B cell (primary cell): ENCODE data around the gene FAM217B. TPM values are rescaled to one million over a fixed set of nuclear protein-coding genes. Genes with fewer than 3 reads are reported as not detected.

Experiments used
- ATAC-seq: fragments of 200-7000 bp; cut with Tn5 transposase; one replicate; pipeline ENCODE4 v1.10.0; 2021; ENCODE audit warnings: low read depth, mild to moderate bottlenecking, moderate number of reproducible peaks, moderate library complexity
- CTCF ChIA-PET: fragments of 350-600 bp; sonication (Branson Sonifier 250); formaldehyde crosslinking; loops from one replicate; lab custom pipeline; 2021; ENCODE audit warnings: antibody characterized with exemption, inconsistent platforms; lab: Charles Lee
- POLR2A ChIA-PET: fragments of 350-600 bp; sonication (Branson Sonifier 250); formaldehyde crosslinking; loops from one replicate; lab custom pipeline; 2021; ENCODE audit warnings: antibody characterized with exemption; lab: Charles Lee
- DNase-seq: peaks from one replicate; pipeline ENCODE4 v3.0.0; 2013
- H2AFZ ChIP-seq: 2 replicates; pipeline ENCODE4 v1.6.1; 2012; ENCODE audit warnings: mild to moderate bottlenecking, low read depth, low read length; ENCODE audit not compliant: insufficient read depth, poor library complexity, severe bottlenecking
- H3K27ac ChIP-seq, 2 donors: 1 replicate in 1 of 2; 2 replicates in 1 of 2; pipeline ENCODE4 v1.5.1; 2012 to 2013; ENCODE audit warnings: low read length in 2 of 2, mild to moderate bottlenecking in 2 of 2, moderate library complexity in 1 of 2
- H3K27me3 ChIP-seq, 4 experiments: fragments of 200-600 bp in 1 of 4; sonication (generic) in 1 of 4; replicated peaks in 1 of 4; 1 replicate in 2 of 4; 2 replicates in 2 of 4; pipeline versions ENCODE4 v1.6.1 to v1.7.0; 2013 to 2016; ENCODE audit warnings: low read length in 3 of 4, mild to moderate bottlenecking in 2 of 4, mixed read lengths in 1 of 4, moderate library complexity in 1 of 4; ENCODE audit not compliant: insufficient read depth in 4 of 4, control insufficient read depth in 3 of 4; ENCODE audit errors: control extremely low read depth in 1 of 4
- H3K36me3 ChIP-seq, 2 experiments: replicated peaks in 1 of 2; 1 replicate in 1 of 2; 2 replicates in 1 of 2; pipeline versions ENCODE4 v1.6.1 to v1.7.1; 2013; ENCODE audit warnings: low read length in 1 of 2; ENCODE audit not compliant: insufficient read depth in 2 of 2, control insufficient read depth in 1 of 2; ENCODE audit errors: control extremely low read depth in 1 of 2, extremely low read depth in 1 of 2
- H3K4me1 ChIP-seq, 2 donors: fragments of 200-600 bp in 1 of 2; sonication (generic) in 1 of 2; 1 replicate in 1 of 2; 2 replicates in 1 of 2; pipeline versions ENCODE4 v1.5.1 to v1.6.1; 2013 to 2017; ENCODE audit warnings: low read length in 2 of 2; ENCODE audit not compliant: control insufficient read depth in 2 of 2, insufficient read depth in 2 of 2
- H3K4me2 ChIP-seq: replicated peaks from 2 replicates; pipeline ENCODE3; 2012; ENCODE audit warnings: mild to moderate bottlenecking, low read depth, low read length; ENCODE audit not compliant: poor library complexity, severe bottlenecking
- H3K4me3 ChIP-seq, 5 experiments: fragments of 200-600 bp in 1 of 5; sonication (generic) in 1 of 5; 1 replicate in 3 of 5; 2 replicates in 2 of 5; pipeline versions ENCODE4 v1.5.1 to v1.7.0; 2011 to 2016; ENCODE audit warnings: low read length in 4 of 5, mild to moderate bottlenecking in 4 of 5, low read depth in 2 of 5, control low read depth in 1 of 5, moderate library complexity in 1 of 5; ENCODE audit not compliant: insufficient read depth in 1 of 5; ENCODE audit errors: control extremely low read depth in 1 of 5, extremely low read depth in 1 of 5
- H3K79me2 ChIP-seq: fragments of 200-600 bp; sonication (generic); one replicate; pipeline ENCODE4 v1.6.0; 2016; ENCODE audit warnings: low read length; ENCODE audit not compliant: control insufficient read depth, insufficient read depth
- H3K9ac ChIP-seq: fragments of 200-600 bp; sonication (generic); 2 replicates; pipeline ENCODE4 v1.6.1; 2017; ENCODE audit warnings: mild to moderate bottlenecking, low read length, moderate library complexity
- H3K9me3 ChIP-seq, 3 donors: one replicate each; pipeline versions ENCODE4 v1.6.1 to v1.7.1; 2013; ENCODE audit warnings: low read length in 2 of 3; ENCODE audit not compliant: control insufficient read depth in 2 of 3, insufficient read depth in 1 of 3; ENCODE audit errors: control extremely low read depth in 1 of 3
- H4K20me1 ChIP-seq: 2 replicates; pipeline ENCODE4 v1.6.0; 2012; ENCODE audit warnings: mild to moderate bottlenecking, low read length; ENCODE audit not compliant: insufficient read depth, control insufficient read depth, poor library complexity, severe bottlenecking
- H3K27ac Mint-ChIP-seq: one replicate; pipeline ENCODE4 v1.8.0; 2021; ENCODE audit warnings: mixed read lengths
- H3K27me3 Mint-ChIP-seq: one replicate; pipeline ENCODE4 v1.8.0; 2021; ENCODE audit warnings: mixed read lengths
- H3K4me1 Mint-ChIP-seq: one replicate; pipeline ENCODE4 v1.8.0; 2021; ENCODE audit warnings: mixed read lengths
- H3K4me3 Mint-ChIP-seq: one replicate; pipeline ENCODE4 v1.8.0; 2021; ENCODE audit warnings: mixed read lengths
- H3K9me3 Mint-ChIP-seq: one replicate; pipeline ENCODE4 v1.8.0; 2022; ENCODE audit warnings: mixed read lengths; ENCODE audit not compliant: insufficient read depth
- EZH2 ChIP-seq: IDR thresholded peaks from 2 replicates; pipeline ENCODE4 v1.6.1; 2012; ENCODE audit warnings: borderline replicate concordance, low read depth, mild to moderate bottlenecking, moderate library complexity, low read length; ENCODE audit not compliant: insufficient read depth, poor library complexity, severe bottlenecking
- WGBS: methylation state at CpG from one replicate; pipeline ENCODE4 v1.1.5; 2013; ENCODE audit warnings: missing lambda C conversion rate; ENCODE audit not compliant: insufficient coverage; 5-methylcytosine and 5-hydroxymethylcytosine counted together
- intact Hi-C: fragments of 100-400 bp; cut with micrococcal nuclease; formaldehyde crosslinking; loops from one replicate; pipeline ENCODE4 v1.10.0; 2022
- polyA plus RNA-seq: library from polyadenylated mRNA; depleted of rRNA; stranded (reverse); fragments of >200 nt; gene quantifications from 2 replicates; pipeline ENCODE4 v1.2.3, GENCODE V29; 2012
- total RNA-seq, 2 donors: library from RNA; stranded (reverse); fragments of 120-200 nt in 1 of 2; gene quantifications; 1 replicate in 1 of 2; 2 replicates in 1 of 2; pipeline versions ENCODE4 v1.2.3 to v1.2.4, GENCODE V29; 2013 to 2022
- TF ChIP-seq, protein P1 (sequence below): fragments of 200-600 bp; IDR thresholded peaks from one replicate; pipeline ENCODE4 v1.8.0; 2022; ENCODE audit warnings: antibody characterized with exemption, mild to moderate bottlenecking

FAM217B gene
- total and polyA plus RNA-seq, 2 donors (not counting 1 experiment from before 2014, with no cell fraction given), result 3.6 to 34.9 TPM

DNA sequence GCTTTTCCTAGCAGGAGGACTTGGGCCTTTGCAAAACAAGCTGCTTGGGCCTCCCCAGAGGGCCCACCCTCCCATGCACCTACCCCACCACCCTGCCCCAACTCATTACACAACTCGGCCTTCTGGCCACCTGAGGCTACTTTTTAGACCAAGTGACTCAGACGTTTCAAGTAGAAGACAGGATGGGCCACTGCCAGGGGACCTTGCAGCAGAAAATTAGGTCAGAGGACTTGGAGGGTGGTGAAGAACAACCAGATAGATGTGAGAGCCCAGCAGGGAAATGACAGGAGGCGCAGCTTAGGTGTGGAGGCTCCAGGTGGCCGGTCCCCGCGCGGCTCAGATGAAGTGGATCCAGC is 1.5 kb upstream of the FAM217B start:
- peaks cover 41% of the 10 kb centered on the region for H3K4me1 Mint-ChIP-seq
- WGBS, result 96% methylated on average over 7 of the region's 7 CpGs
- Histone ChIP-seq H3K9ac (no peak overlapping the region), H3K36me3 (peaks cover 0 to 11% of the 10 kb centered on the region in 2 experiments), H3K4me1 (peaks cover 20 to 26% of the 10 kb centered on the region in 2 donors), H2AFZ (no peak overlapping the region), H3K9me3 (peaks cover 0 to 10% (median 0%) of the 10 kb centered on the region in 3 donors), H3K4me2 (peak overlapping the region; percentile 78), H4K20me1 (no peaks in the 10 kb centered on the region), H3K79me2 (peaks cover 22% of the 10 kb centered on the region), H3K27me3 (no peaks in the 10 kb centered on the region), H3K27ac (no peak overlapping the region), H3K4me3 (no peak overlapping the region)
- H3K9me3 Mint-ChIP-seq, result no peaks in the 10 kb centered on the region
- CTCF ChIA-PET, result interaction anchor here (4.3 kb wide), 1 partner anchor 11 kb away, joined by 45 read pairs; no protein-coding TSS in a partner anchor
- peak overlapping the region; percentile 73 for H3K27ac Mint-ChIP-seq
- no peak for ATAC-seq
- H3K4me3 Mint-ChIP-seq, result peak overlapping the region; percentile 87
- POLR2A ChIA-PET, result no interaction called here
- no peaks in the 10 kb centered on the region for H3K27me3 Mint-ChIP-seq
- intact Hi-C loops, result no loop called here
- DNase-seq, result peak; percentile 18
- TF ChIP-seq EZH2, result no peak
- TF ChIP-seq, protein P1, sequence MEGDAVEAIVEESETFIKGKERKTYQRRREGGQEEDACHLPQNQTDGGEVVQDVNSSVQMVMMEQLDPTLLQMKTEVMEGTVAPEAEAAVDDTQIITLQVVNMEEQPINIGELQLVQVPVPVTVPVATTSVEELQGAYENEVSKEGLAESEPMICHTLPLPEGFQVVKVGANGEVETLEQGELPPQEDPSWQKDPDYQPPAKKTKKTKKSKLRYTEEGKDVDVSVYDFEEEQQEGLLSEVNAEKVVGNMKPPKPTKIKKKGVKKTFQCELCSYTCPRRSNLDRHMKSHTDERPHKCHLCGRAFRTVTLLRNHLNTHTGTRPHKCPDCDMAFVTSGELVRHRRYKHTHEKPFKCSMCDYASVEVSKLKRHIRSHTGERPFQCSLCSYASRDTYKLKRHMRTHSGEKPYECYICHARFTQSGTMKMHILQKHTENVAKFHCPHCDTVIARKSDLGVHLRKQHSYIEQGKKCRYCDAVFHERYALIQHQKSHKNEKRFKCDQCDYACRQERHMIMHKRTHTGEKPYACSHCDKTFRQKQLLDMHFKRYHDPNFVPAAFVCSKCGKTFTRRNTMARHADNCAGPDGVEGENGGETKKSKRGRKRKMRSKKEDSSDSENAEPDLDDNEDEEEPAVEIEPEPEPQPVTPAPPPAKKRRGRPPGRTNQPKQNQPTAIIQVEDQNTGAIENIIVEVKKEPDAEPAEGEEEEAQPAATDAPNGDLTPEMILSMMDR, result no peak

DNA sequence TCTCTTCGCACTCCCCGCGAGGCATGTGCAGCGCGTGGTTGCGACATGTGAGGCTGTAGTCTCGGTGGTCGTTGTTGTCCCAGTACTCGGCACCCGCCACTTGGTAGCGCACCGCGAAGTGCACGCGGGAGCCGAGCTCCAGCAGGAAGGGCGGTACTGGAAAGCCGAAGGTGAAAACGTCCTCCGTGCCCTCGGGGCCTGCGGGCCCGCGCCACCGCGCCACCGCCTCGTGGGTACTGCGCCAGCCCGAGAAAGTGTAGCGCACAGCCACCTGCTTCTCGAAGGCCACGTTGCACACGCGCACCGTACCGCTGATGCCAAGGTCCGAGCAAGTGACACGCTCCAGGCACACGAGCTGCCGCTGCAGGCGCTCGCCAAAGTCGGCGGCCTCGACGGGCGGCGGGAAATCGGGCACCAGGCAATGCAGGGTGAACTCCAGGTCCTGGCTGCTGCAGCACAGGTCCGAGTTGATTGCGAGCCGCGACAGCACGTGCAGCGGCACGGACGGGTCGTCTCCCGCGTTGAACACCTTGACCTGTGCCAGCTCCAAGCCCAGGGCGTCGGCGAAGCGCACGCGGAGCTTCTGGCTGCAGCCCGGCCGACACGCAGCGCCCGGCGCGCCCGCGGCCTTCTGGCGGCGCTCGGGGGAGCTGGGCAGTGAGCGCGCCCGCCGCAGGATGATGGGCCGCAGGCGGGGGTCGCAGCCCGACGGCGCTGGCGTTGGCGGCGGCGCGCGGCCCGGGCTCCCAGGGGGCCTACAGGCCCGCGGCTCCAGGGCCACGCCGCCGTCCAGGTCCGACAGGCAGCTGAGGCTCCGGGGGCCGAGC is 924 bp upstream of the FAM217B start:
- H4K20me1 ChIP-seq, result no peaks in the 10 kb centered on the region
- Mint-ChIP-seq H3K4me3 (peak overlapping the region; percentile 97), H3K4me1 (peaks cover 39% of the 10 kb centered on the region), H3K27me3 (no peaks in the 10 kb centered on the region), H3K27ac (peak overlapping the region; percentile 6), H3K9me3 (no peaks in the 10 kb centered on the region)
- peak overlapping the region; percentile 93 for H2AFZ ChIP-seq
- peak overlapping the region; percentile 47 to 87 for H3K27ac ChIP-seq
- peak overlapping the region in 4 of 5 experiments; percentile 79 to 96 (median 86) for H3K4me3 ChIP-seq
- H3K4me1 ChIP-seq, result peaks cover 20 to 23% of the 10 kb centered on the region in 2 donors
- 51% methylated on average over 104 of the region's 104 CpGs for WGBS
- H3K9ac ChIP-seq, result peak overlapping the region; percentile 81
- ATAC-seq (no peak), DNase-seq (peak; percentile 37)
- H3K79me2 ChIP-seq, result peaks cover 22% of the 10 kb centered on the region
- no peaks in the 10 kb centered on the region for H3K27me3 ChIP-seq
- peaks cover 0 to 10% (median 0%) of the 10 kb centered on the region in 3 donors for H3K9me3 ChIP-seq
- POLR2A ChIA-PET, result no interaction called here
- H3K36me3 ChIP-seq, result peaks cover 0 to 17% of the 10 kb centered on the region in 2 experiments
- no peak for TF ChIP-seq EZH2
- TF ChIP-seq, protein P1, result no peak
- H3K4me2 ChIP-seq, result peak overlapping the region; percentile 78
- CTCF ChIA-PET, result interaction anchor here (1.3 to 4.3 kb wide), 2 partner anchors 10 to 12 kb away, joined by 4 to 45 read pairs; no protein-coding TSS in a partner anchor
- intact Hi-C loops, result no loop called here
